IPS-20b (cell line): Measurements from ENCODE around the gene FABP3.

Experiments
- H3K27ac ChIP-seq: one replicate; pipeline ENCODE4 v1.5.1; 2013; ENCODE audit warnings: low read length
- H3K27me3 ChIP-seq: 2 replicates; pipeline ENCODE4 v1.6.1; 2013; ENCODE audit warnings: mild to moderate bottlenecking, low read length, inconsistent platforms; ENCODE audit not compliant: insufficient read depth
- H3K36me3 ChIP-seq: 2 replicates; pipeline ENCODE4 v1.6.1; 2013; ENCODE audit warnings: low read depth, mild to moderate bottlenecking, inconsistent platforms, low read length, moderate library complexity; ENCODE audit not compliant: insufficient read depth
- H3K4me1 ChIP-seq: 2 replicates; pipeline ENCODE4 v1.6.1; 2013; ENCODE audit warnings: mild to moderate bottlenecking, control low read depth, inconsistent platforms, low read length, moderate library complexity; ENCODE audit not compliant: insufficient read depth
- H3K4me3 ChIP-seq: 2 replicates; pipeline ENCODE4 v1.5.1; 2013; ENCODE audit warnings: mild to moderate bottlenecking, low read length, inconsistent platforms
- H3K9ac ChIP-seq: 2 replicates; pipeline ENCODE4 v1.6.1; 2013; ENCODE audit warnings: low read depth, mild to moderate bottlenecking, inconsistent platforms, low read length, moderate library complexity
- H3K9me3 ChIP-seq: 2 replicates; pipeline ENCODE4 v1.6.1; 2013; ENCODE audit warnings: mild to moderate bottlenecking, low read depth, low read length, inconsistent platforms; ENCODE audit not compliant: insufficient read depth

FABP3 gene

GRCh38 chr1:31378001-31378400 lies 5.1 kb upstream of the FABP3 start:
- H3K27ac ChIP-seq, result no peak overlapping the region
- H3K4me1 ChIP-seq, result peaks cover 10% of the 10 kb centered on the region; the same call in 1 of the 2 replicates
- H3K9me3 ChIP-seq, result no peaks in the 10 kb centered on the region
- no peaks in the 10 kb centered on the region for H3K27me3 ChIP-seq
- no peak overlapping the region for H3K9ac ChIP-seq
- no peak overlapping the region for H3K4me3 ChIP-seq
- H3K36me3 ChIP-seq, result no peaks in the 10 kb centered on the region

- Histone ChIP-seq H3K36me3 (no peaks in the 10 kb centered on the region), H3K9me3 (no peaks in the 10 kb centered on the region), H3K4me3 (no peak overlapping the region), H3K9ac (no peak overlapping the region), H3K27ac (no peak overlapping the region), H3K4me1 (peaks cover 12% of the 10 kb centered on the region; the same call in 1 of the 2 replicates), H3K27me3 (no peaks in the 10 kb centered on the region)
These were observed 4.5 kb upstream of the FABP3 start for GRCh38 chr1:31377364-31377863.

GRCh38 chr1:31376375-31377134 lies 3.7 kb upstream of the FABP3 start:
- Histone ChIP-seq H3K36me3 (no peaks in the 10 kb centered on the region), H3K4me1 (peaks cover 19% of the 10 kb centered on the region; the same call in 1 of the 2 replicates), H3K9ac (peak overlapping the region; percentile 21; the same call in 1 of the 2 replicates), H3K4me3 (no peak overlapping the region), H3K9me3 (no peaks in the 10 kb centered on the region), H3K27ac (no peak overlapping the region), H3K27me3 (no peaks in the 10 kb centered on the region)

GRCh38 chr1:31374511-31375196 lies 1.8 kb upstream of the FABP3 start:
- Histone ChIP-seq H3K27me3 (no peaks in the 10 kb centered on the region), H3K4me3 (no peak overlapping the region), H3K36me3 (no peaks in the 10 kb centered on the region), H3K9ac (no peak overlapping the region; the same call in 1 of the 2 replicates), H3K27ac (no peak overlapping the region), H3K4me1 (peaks cover 19% of the 10 kb centered on the region; the same call in 1 of the 2 replicates), H3K9me3 (no peaks in the 10 kb centered on the region)

GRCh38 chr1:31373897-31374486 lies 1.1 kb upstream of the FABP3 start:
- H3K9me3 ChIP-seq, result no peaks in the 10 kb centered on the region
- peak overlapping the region; percentile 69; the same call in 1 of the 2 replicates for H3K9ac ChIP-seq
- H3K36me3 ChIP-seq, result no peaks in the 10 kb centered on the region
- no peak overlapping the region for H3K27ac ChIP-seq
- no peaks in the 10 kb centered on the region for H3K27me3 ChIP-seq
- peaks cover 19% of the 10 kb centered on the region; the same call in 1 of the 2 replicates for H3K4me1 ChIP-seq
- H3K4me3 ChIP-seq, result peak overlapping the region; percentile 56; the same call in 1 of the 2 replicates

GRCh38 chr1:31372751-31373055 lies 173 bp downstream of the FABP3 start:
- H3K4me3 ChIP-seq, result peak overlapping the region; percentile 71

GRCh38 chr1:31372051-31372450 lies 825 bp downstream of the FABP3 start:
- peaks cover 19% of the 10 kb centered on the region for H3K36me3 ChIP-seq
- H3K4me1 ChIP-seq, result peaks cover 21% of the 10 kb centered on the region; the same call in 1 of the 2 replicates
- peak overlapping the region; percentile 83; the same call in 1 of the 2 replicates for H3K9ac ChIP-seq
- peak overlapping the region; percentile 71; the same call in 1 of the 2 replicates for H3K4me3 ChIP-seq
- no peak overlapping the region for H3K27ac ChIP-seq
- H3K27me3 ChIP-seq, result no peaks in the 10 kb centered on the region
- H3K9me3 ChIP-seq, result no peaks in the 10 kb centered on the region

More at GRCh38 chr1:31372751-31373055, 173 bp downstream of the FABP3 start:
- Histone ChIP-seq H3K27ac (no peak overlapping the region), H3K4me1 (peaks cover 19% of the 10 kb centered on the region; the same call in 1 of the 2 replicates), H3K9me3 (no peaks in the 10 kb centered on the region), H3K9ac (peak overlapping the region; percentile 83; the same call in 1 of the 2 replicates), H3K36me3 (peaks cover 13% of the 10 kb centered on the region), H3K27me3 (no peaks in the 10 kb centered on the region)

- Histone ChIP-seq H3K4me1 (peaks cover 24% of the 10 kb centered on the region; the same call in 1 of the 2 replicates), H3K9me3 (no peaks in the 10 kb centered on the region), H3K9ac (no peak overlapping the region)
These were observed 1.5 kb downstream of the FABP3 start for GRCh38 chr1:31371121-31371959.

GRCh38 chr1:31370565-31370964 lies 2.3 kb downstream of the FABP3 start:
- no peak overlapping the region for H3K9ac ChIP-seq
- no peaks in the 10 kb centered on the region for H3K27me3 ChIP-seq
- no peak overlapping the region for H3K4me3 ChIP-seq
- H3K9me3 ChIP-seq, result no peaks in the 10 kb centered on the region
- peaks cover 23% of the 10 kb centered on the region; the same call in 1 of the 2 replicates for H3K4me1 ChIP-seq
- H3K36me3 ChIP-seq, result peaks cover 30% of the 10 kb centered on the region
- no peak overlapping the region for H3K27ac ChIP-seq

More at GRCh38 chr1:31371121-31371959, 1.5 kb downstream of the FABP3 start:
- H3K36me3 ChIP-seq, result peaks cover 22% of the 10 kb centered on the region
- no peaks in the 10 kb centered on the region for H3K27me3 ChIP-seq
- H3K27ac ChIP-seq, result no peak overlapping the region
- peak overlapping the region; percentile 71; the same call in 1 of the 2 replicates for H3K4me3 ChIP-seq

GRCh38 chr1:31370021-31370420 lies 2.9 kb downstream of the FABP3 start:
- Histone ChIP-seq H3K36me3 (peaks cover 35% of the 10 kb centered on the region), H3K4me1 (peaks cover 23% of the 10 kb centered on the region; the same call in 1 of the 2 replicates), H3K4me3 (no peak overlapping the region), H3K9me3 (no peaks in the 10 kb centered on the region), H3K27ac (no peak overlapping the region), H3K27me3 (no peaks in the 10 kb centered on the region), H3K9ac (no peak overlapping the region)
